Stimulated activated naive CD4-positive, alpha-beta T cell (primary cell): ENCODE results near the gene MICB.

ENCODE experiments used
- DNase-seq, 6 experiments: peaks; one replicate each; lab custom pipeline; 2025; lab: John Stamatoyannopoulos, UW

The MICB gene

GRCh38 chr6:31541059-31541657 lies 43.2 kb downstream of the MICB start:
- DNase-seq, result peak; percentile 48 to 88 (median 65)

GRCh38 chr6:31541658-31542521 lies 43.9 kb downstream of the MICB start, which contains the start of gene DDX39B:
DDX39B (minus strand) TSS chr6:31542003; CDS start chr6:31540532, 1,471 bp downstream.
- DNase-seq, result peak; percentile 89 to 95 (median 92)

GRCh38 chr6:31543639-31544038 lies 45.7 kb downstream of the MICB start:
- no peak for DNase-seq

GRCh38 chr6:31544676-31545075 lies 46.7 kb downstream of the MICB start:
- no peak for DNase-seq

- DNase-seq, result no peak
These were observed 47.3 kb downstream of the MICB start for GRCh38 chr6:31545291-31545690.

- DNase-seq, result peak; percentile 62 to 83 (median 76)
These were observed 48.5 kb downstream of the MICB start, which contains the start of gene ATP6V1G2 for GRCh38 chr6:31546339-31546957. ATP6V1G2 (minus strand) TSS chr6:31546608; CDS start chr6:31546559, 49 bp downstream.

- DNase-seq, result peak; percentile 78 to 86 (median 80)
These were observed 49.2 kb downstream of the MICB start, which contains the start of gene NFKBIL1 for GRCh38 chr6:31546958-31547726. NFKBIL1 (plus strand) TSS chr6:31547608; CDS start chr6:31547695, 87 bp downstream.

GRCh38 chr6:31547727-31548543 lies 50.0 kb downstream of the MICB start:
- DNase-seq, result no peak

- no peak for DNase-seq
These were observed 50.6 kb downstream of the MICB start for GRCh38 chr6:31548544-31548873.

- peak; percentile 37 to 65 (median 56) for DNase-seq
These were observed 53.4 kb downstream of the MICB start for GRCh38 chr6:31551371-31551770.

- no peak for DNase-seq
These were observed 58.4 kb downstream of the MICB start for GRCh38 chr6:31556307-31556706.

- DNase-seq, result no peak
These were observed 59.7 kb downstream of the MICB start for GRCh38 chr6:31557443-31558317.

- DNase-seq, result no peak
These were observed 60.3 kb downstream of the MICB start for GRCh38 chr6:31558318-31558625.

- DNase-seq, result peak; percentile 21 to 56 (median 40)
These were observed 60.9 kb downstream of the MICB start for GRCh38 chr6:31558631-31559500.

- no peak for DNase-seq
These were observed 61.6 kb downstream of the MICB start for GRCh38 chr6:31559606-31559957.

GRCh38 chr6:31559958-31560696 lies 62.2 kb downstream of the MICB start:
- peak in 2 of 6 experiments; percentile 8 to 39 for DNase-seq

GRCh38 chr6:31560697-31561058 lies 62.7 kb downstream of the MICB start:
- DNase-seq, result no peak
